SW 1271 (cell line): ENCODE results near the gene RNF113A.
"Not testable (repeated sequence)": the region's sequence is repeated elsewhere in the genome, so short reads cannot be mapped to it uniquely, and the experiment has no call there.

Source experiments
- DNase-seq, 2 experiments: peaks; one replicate each; lab custom pipeline; 2025; lab: John Stamatoyannopoulos, UW

The RNF113A gene

GRCh38 chrX:119833905-119834304, 37.6 kb downstream of the RNF113A start:
- no peak for DNase-seq

GRCh38 chrX:119828446-119828845, 43.1 kb downstream of the RNF113A start:
- no peak for DNase-seq

- no peak for DNase-seq
Observed at GRCh38 chrX:119826399-119826959, 45.1 kb downstream of the RNF113A start.

- DNase-seq, result not testable (repeated sequence)
Observed at GRCh38 chrX:119824221-119824620, 47.3 kb downstream of the RNF113A start.

GRCh38 chrX:119821703-119822102, 49.8 kb downstream of the RNF113A start:
- DNase-seq, result not testable (repeated sequence)
